H9 (cell line): ENCODE data around the gene KCNIP4. TPM values are rescaled to one million over a fixed set of nuclear protein-coding genes. Genes with fewer than 3 reads are reported as not detected.

Source experiments
- DNase-seq: peaks from one replicate; pipeline ENCODE4 v3.0.0-alpha.2; 2017
- H2AFZ ChIP-seq: one replicate; pipeline ENCODE4 v1.6.1; 2013; ENCODE audit warnings: mild to moderate bottlenecking, low read length, control low read depth, moderate library complexity
- H2AK5ac ChIP-seq: 2 replicates; pipeline ENCODE4 v1.6.1; 2013; ENCODE audit warnings: low read length, control low read depth, mixed read lengths; ENCODE audit not compliant: insufficient read length
- H2BK120ac ChIP-seq: one replicate; pipeline ENCODE4 v1.6.1; 2013; ENCODE audit warnings: low read depth, mild to moderate bottlenecking, low read length, control low read depth, inconsistent platforms; ENCODE audit not compliant: poor library complexity, severe bottlenecking
- H2BK12ac ChIP-seq: 2 replicates; pipeline ENCODE4 v1.6.1; 2013; ENCODE audit warnings: low read length, control low read depth, mixed read lengths, low read depth; ENCODE audit not compliant: insufficient read length
- H2BK15ac ChIP-seq: 2 replicates; pipeline ENCODE4 v1.6.1; 2013; ENCODE audit warnings: low read depth, low read length, control low read depth
- H2BK20ac ChIP-seq: one replicate; pipeline ENCODE4 v1.6.1; 2013; ENCODE audit warnings: low read depth, mild to moderate bottlenecking, low read length, control low read depth, inconsistent platforms; ENCODE audit not compliant: poor library complexity, severe bottlenecking
- H2BK5ac ChIP-seq: 2 replicates; pipeline ENCODE4 v1.6.1; 2013; ENCODE audit warnings: low read length, control low read depth, mixed read lengths; ENCODE audit not compliant: insufficient read length
- H3K14ac ChIP-seq: 2 replicates; pipeline ENCODE4 v1.6.1; 2013; ENCODE audit warnings: low read length, control low read depth; ENCODE audit not compliant: insufficient read depth
- H3K18ac ChIP-seq: 2 replicates; pipeline ENCODE4 v1.6.1; 2013; ENCODE audit warnings: low read depth, mild to moderate bottlenecking, mixed read lengths, low read length, control low read depth; ENCODE audit not compliant: insufficient read length
- H3K23ac ChIP-seq: 2 replicates; pipeline ENCODE4 v1.6.1; 2013; ENCODE audit warnings: low read length, control low read depth, mixed read lengths, low read depth; ENCODE audit not compliant: insufficient read length
- H3K23me2 ChIP-seq: 2 replicates; pipeline ENCODE4 v1.6.1; 2013; ENCODE audit warnings: low read depth, mild to moderate bottlenecking, mixed read lengths, low read length, control low read depth; ENCODE audit not compliant: insufficient read length, poor library complexity, severe bottlenecking
- H3K27ac ChIP-seq: 2 replicates; pipeline ENCODE4 v1.5.1; 2013; ENCODE audit warnings: low read length, control low read depth, mixed read lengths, low read depth; ENCODE audit not compliant: insufficient read length
- H3K27me3 ChIP-seq: 2 replicates; pipeline ENCODE4 v1.6.1; 2013; ENCODE audit warnings: low read length, control low read depth, inconsistent platforms; ENCODE audit not compliant: insufficient read depth
- H3K4ac ChIP-seq: 2 replicates; pipeline ENCODE4 v1.6.1; 2013; ENCODE audit warnings: low read depth, mild to moderate bottlenecking, control low read depth, inconsistent platforms, low read length, moderate library complexity
- H3K4me1 ChIP-seq: 2 replicates; pipeline ENCODE4 v1.6.1; 2013; ENCODE audit warnings: low read length, control low read depth, inconsistent platforms; ENCODE audit not compliant: insufficient read depth
- H3K4me2 ChIP-seq: 2 replicates; pipeline ENCODE4 v1.6.1; 2013; ENCODE audit warnings: low read length, control low read depth, mixed read lengths; ENCODE audit not compliant: insufficient read length, insufficient read depth
- H3K56ac ChIP-seq: 2 replicates; pipeline ENCODE4 v1.6.1; 2013; ENCODE audit warnings: low read depth, mild to moderate bottlenecking, mixed read lengths, low read length, control low read depth; ENCODE audit not compliant: insufficient read length
- H3K79me1 ChIP-seq: 2 replicates; pipeline ENCODE4 v1.6.1; 2013; ENCODE audit warnings: low read depth, mild to moderate bottlenecking, moderate library complexity, low read length, control low read depth, inconsistent platforms; ENCODE audit not compliant: insufficient read depth, poor library complexity, severe bottlenecking
- H3K79me2 ChIP-seq: 2 replicates; pipeline ENCODE4 v1.6.1; 2013; ENCODE audit warnings: low read length, control low read depth, inconsistent platforms; ENCODE audit not compliant: insufficient read depth
- H3K9ac ChIP-seq: 2 replicates; pipeline ENCODE4 v1.6.1; 2013; ENCODE audit warnings: low read length, control low read depth, mixed read lengths; ENCODE audit not compliant: insufficient read length; ENCODE audit errors: extremely low read depth
- H3K9me3 ChIP-seq: one replicate; pipeline ENCODE4 v1.6.1; 2013; ENCODE audit warnings: low read depth, low read length, inconsistent platforms; ENCODE audit not compliant: control insufficient read depth
- H3T11ph ChIP-seq: one replicate; pipeline ENCODE4 v1.6.1; 2013; ENCODE audit warnings: mild to moderate bottlenecking, low read length, control low read depth, inconsistent platforms
- H4K20me1 ChIP-seq: one replicate; pipeline ENCODE4 v1.6.1; 2013; ENCODE audit not compliant: control insufficient read depth, insufficient read length, insufficient read depth
- H4K5ac ChIP-seq: 2 replicates; pipeline ENCODE4 v1.6.1; 2013; ENCODE audit warnings: low read depth, mild to moderate bottlenecking, mixed read lengths, low read length, control low read depth; ENCODE audit not compliant: insufficient read length
- H4K8ac ChIP-seq: replicated peaks from 2 replicates; pipeline ENCODE4 v1.6.1; 2013; ENCODE audit warnings: low read length, control low read depth, mixed read lengths, low read depth; ENCODE audit not compliant: insufficient read length
- H4K91ac ChIP-seq: 2 replicates; pipeline ENCODE4 v1.6.1; 2013; ENCODE audit warnings: low read depth, mild to moderate bottlenecking, moderate library complexity, mixed read lengths, low read length, control low read depth; ENCODE audit not compliant: insufficient read length
- H3K27ac Mint-ChIP-seq, 3 experiments: 2 replicates in 2 of 3; 3 replicates in 1 of 3; pipeline ENCODE4 v1.8.0; 2020 to 2021; ENCODE audit warnings: mixed read lengths in 3 of 3, mild to moderate bottlenecking in 1 of 3, moderate library complexity in 1 of 3
- H3K27me3 Mint-ChIP-seq: 2 replicates; pipeline ENCODE4 v1.8.0; 2021; ENCODE audit warnings: low read depth, mild to moderate bottlenecking, moderate library complexity, mixed read lengths
- H3K36me3 Mint-ChIP-seq, 3 experiments: 2 replicates in 2 of 3; 3 replicates in 1 of 3; pipeline ENCODE4 v1.8.0; 2020 to 2021; ENCODE audit warnings: low read depth in 3 of 3, mixed read lengths in 3 of 3; ENCODE audit not compliant: insufficient read depth in 1 of 3
- H3K4me1 Mint-ChIP-seq, 2 experiments: 2 replicates each; pipeline ENCODE4 v1.8.0; 2020; ENCODE audit warnings: mixed read lengths in 2 of 2
- H3K4me3 Mint-ChIP-seq, 2 experiments: 2 replicates in 1 of 2; 3 replicates in 1 of 2; pipeline ENCODE4 v1.8.0; 2020 to 2021; ENCODE audit warnings: mild to moderate bottlenecking in 2 of 2, mixed read lengths in 2 of 2, moderate library complexity in 1 of 2
- H3K9me3 Mint-ChIP-seq, 2 experiments: 2 replicates in 1 of 2; 3 replicates in 1 of 2; pipeline ENCODE4 v1.8.0; 2020; ENCODE audit warnings: mild to moderate bottlenecking in 2 of 2, mixed read lengths in 2 of 2, moderate library complexity in 1 of 2
- CTCF ChIP-seq: fragments of 200-600 bp; sonication (generic); conservative IDR thresholded peaks from 3 replicates; pipeline ENCODE4 v1.8.0; 2021; ENCODE audit warnings: antibody characterized with exemption, mild to moderate bottlenecking
- WGBS: extraction: QIAGEN DNeasy Blood & Tissue Kit; methylation state at CpG from one replicate; pipeline ENCODE4 v1.1.7; 2013; ENCODE audit warnings: missing lambda C conversion rate, low lambda C conversion rate, mixed read lengths; ENCODE audit not compliant: insufficient read length; ENCODE audit errors: extremely low coverage; 5-methylcytosine and 5-hydroxymethylcytosine counted together
- total RNA-seq: library from RNA; stranded (reverse); gene quantifications from 2 replicates; pipeline ENCODE4 v1.2.1, GENCODE V29; 2021

The KCNIP4 gene
- total RNA-seq, 1 experiment from 2014 or later, result not detected

- Histone ChIP-seq H4K8ac (no peak overlapping the region), H2BK5ac (no peak overlapping the region), H3K9me3 (no peaks in the 10 kb centered on the region), H4K5ac (no peak overlapping the region), H3K23ac (no peak overlapping the region), H2BK15ac (no peak overlapping the region), H3K9ac (no peak overlapping the region), H4K20me1 (no peaks in the 10 kb centered on the region), H3K14ac (no peak overlapping the region), H3K18ac (no peak overlapping the region), H2AK5ac (no peak overlapping the region), H3K27ac (no peak overlapping the region), H3K4me1 (no peaks in the 10 kb centered on the region), H3K79me2 (no peaks in the 10 kb centered on the region), H3T11ph (no peak overlapping the region), H3K27me3 (no peaks in the 10 kb centered on the region), H2BK120ac (no peak overlapping the region), H3K4ac (no peak overlapping the region), H3K4me2 (no peak overlapping the region), H3K56ac (no peak overlapping the region), H2BK12ac (no peak overlapping the region), H3K79me1 (no peaks in the 10 kb centered on the region), H4K91ac (no peak overlapping the region), H3K23me2 (no peaks in the 10 kb centered on the region), H2AFZ (no peak overlapping the region), H2BK20ac (no peak overlapping the region)
- Mint-ChIP-seq H3K9me3 (no peaks in the 10 kb centered on the region; a peak in 1 of 5 replicates), H3K27ac (no peak overlapping the region), H3K27me3 (no peaks in the 10 kb centered on the region), H3K36me3 (no peaks in the 10 kb centered on the region), H3K4me1 (no peaks in the 10 kb centered on the region), H3K4me3 (no peak overlapping the region)
- TF ChIP-seq CTCF, result no peak
- DNase-seq, result no peak
- no CpG with 5 or more reads among the region's 1 CpG for WGBS
Measured at GRCh38 chr4:21097026-21097425, 851.5 kb downstream of the KCNIP4 start.
